Measurements from ENCODE around the gene LGMN. TPM values are rescaled to one million over a fixed set of nuclear protein-coding genes. Genes with fewer than 3 reads are reported as not detected.
"Not testable (repeated sequence)": the region's sequence is repeated elsewhere in the genome, so short reads cannot be mapped to it uniquely, and the experiment has no call there.

LGMN gene
- polyA plus RNA-seq, 3 donors, result 1.7 to 3.3 (median 2.9) TPM

DNA sequence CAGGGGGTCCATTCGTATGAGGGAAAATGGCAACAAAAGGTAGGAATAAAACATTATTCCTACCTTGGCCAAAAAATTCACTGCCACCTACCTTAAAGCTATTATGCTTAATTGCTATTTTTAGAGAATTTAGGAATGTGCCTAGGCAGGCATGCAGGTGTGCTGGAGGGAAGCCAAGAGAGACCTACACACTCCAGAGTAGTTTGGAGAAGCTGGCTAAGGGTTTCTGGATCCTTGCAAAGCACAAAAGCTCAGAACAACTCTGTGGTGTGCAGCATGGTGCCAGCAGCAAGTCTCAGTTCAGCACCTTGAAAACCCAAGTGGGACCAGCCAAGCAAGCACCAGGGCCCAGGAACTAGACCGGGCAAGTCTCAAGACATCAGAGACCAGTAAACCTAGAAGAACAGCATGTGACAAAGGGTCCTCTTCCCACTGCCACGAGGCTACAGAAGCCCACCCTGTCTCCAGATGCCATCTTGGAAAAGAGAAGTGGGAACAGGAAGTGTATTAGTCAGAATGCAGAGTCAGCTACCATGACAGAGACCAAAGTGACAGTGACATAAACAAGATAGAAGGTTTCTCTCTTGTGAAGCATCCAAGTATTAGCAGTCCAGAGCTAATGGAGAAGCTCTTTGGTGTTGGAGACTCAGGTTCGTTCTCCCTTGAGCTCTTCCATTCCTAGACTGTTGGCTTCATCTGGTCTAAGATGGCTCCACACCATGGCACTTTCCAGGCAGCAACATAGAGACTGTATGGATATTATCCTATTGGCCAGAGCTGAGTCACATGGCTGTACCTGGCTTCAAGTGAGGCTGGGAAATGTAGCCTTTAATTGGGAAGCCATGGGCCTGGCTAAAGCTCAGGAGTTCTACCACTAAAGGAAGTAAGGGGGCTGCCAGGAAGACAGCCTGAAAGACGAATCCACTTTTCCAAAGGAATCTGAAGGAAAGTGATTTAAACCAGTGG, 15.5 kb upstream of the LGMN start:
- H3K9ac ChIP-seq (ENCODE audit: insufficient read depth, low read length, poor library complexity, severe bottlenecking); intact Hi-C loops (cut with micrococcal nuclease); H3K79me2 ChIP-seq (ENCODE audit: insufficient read depth, low read length); H3K4me3 Mint-ChIP-seq; H3K4me2 ChIP-seq (replicated peaks; ENCODE audit: extremely low read depth, low read length, poor library complexity, severe bottlenecking); H3K36me3 Mint-ChIP-seq; H3K4me3 ChIP-seq (replicated peaks in 1 of 3; ENCODE audit: low read depth in 2 of 3, low read length in 3 of 3); H3K36me3 ChIP-seq (replicated peaks in 1 of 2; ENCODE audit: control insufficient read depth in 1 of 2, insufficient read depth in 2 of 2, low read length in 2 of 2); H2AFZ ChIP-seq (ENCODE audit: insufficient read depth, low read depth, low read length, poor library complexity, severe bottlenecking); H4K20me1 ChIP-seq (ENCODE audit: insufficient read depth, low read length); H3K27me3 ChIP-seq (ENCODE audit: control insufficient read depth in 2 of 2, insufficient read depth in 2 of 2, low read length in 2 of 2); H3K9me3 ChIP-seq (replicated peaks in 1 of 2; ENCODE audit: control insufficient read depth in 1 of 2, insufficient read depth in 1 of 2, low read length in 2 of 2): not testable (repeated sequence)
- H3K9me3 Mint-ChIP-seq, result peaks cover 0 to 11% (median 2%) of the 10 kb centered on the region in 7 donors
- H3K4me1 Mint-ChIP-seq, result peaks cover 19% of the 10 kb centered on the region
- H3K27ac Mint-ChIP-seq, result peak overlapping the region in 6 of 7 donors; percentile 42 to 80 (median 64)
- H3K27ac ChIP-seq (ENCODE audit: low read depth in 1 of 2, low read length in 2 of 2), result peak overlapping the region in 1 of 2 donors; percentile 45
- H3K27me3 Mint-ChIP-seq (ENCODE audit: low read depth in 3 of 3), result peaks cover 0 to 10% (median 5%) of the 10 kb centered on the region in 3 donors
- H3K4me1 ChIP-seq (ENCODE audit: control insufficient read depth in 1 of 2, insufficient read depth in 2 of 2, low read length in 2 of 2), result peaks cover 22 to 23% of the 10 kb centered on the region in 2 donors
- DNase-seq, result peak in 2 of 3 donors; percentile 48 to 59
- WGBS (ENCODE audit: insufficient coverage), result no CpG with 5 or more reads among the region's 5 CpGs

DNA sequence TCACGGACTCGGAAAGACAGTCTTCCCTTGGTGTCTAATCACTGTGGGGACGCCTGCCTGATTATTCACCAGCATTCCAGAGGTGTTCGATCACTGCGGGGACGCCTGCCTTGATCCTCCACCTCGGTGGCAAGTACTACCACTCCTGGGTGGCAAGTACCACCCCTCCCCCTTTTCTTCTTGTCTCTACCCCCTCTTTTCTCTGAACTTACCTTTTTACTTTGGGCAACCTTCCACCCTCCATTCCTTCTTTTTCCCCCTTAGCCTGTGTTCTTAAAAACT, 12.0 kb upstream of the LGMN start:
- Mint-ChIP-seq H3K27me3 (ENCODE audit: low read depth in 3 of 3) (peaks cover 0 to 8% (median 3%) of the 10 kb centered on the region in 3 donors), H3K36me3 (peaks cover 0 to 3% of the 10 kb centered on the region in 2 donors), H3K27ac (peak overlapping the region in 1 of 7 donors; percentile 1), H3K4me1 (peaks cover 9% of the 10 kb centered on the region), H3K9me3 (peaks cover 4 to 22% (median 15%) of the 10 kb centered on the region in 7 donors), H3K4me3 (no peak overlapping the region)
- Histone ChIP-seq H3K4me3 (replicated peaks in 1 of 3; ENCODE audit: low read depth in 2 of 3, low read length in 3 of 3) (no peak overlapping the region), H3K9ac (ENCODE audit: insufficient read depth, low read length, poor library complexity, severe bottlenecking) (no peak overlapping the region), H3K79me2 (ENCODE audit: insufficient read depth, low read length) (no peaks in the 10 kb centered on the region), H3K27ac (ENCODE audit: low read depth in 1 of 2, low read length in 2 of 2) (no peak overlapping the region), H3K9me3 (replicated peaks in 1 of 2; ENCODE audit: control insufficient read depth in 1 of 2, insufficient read depth in 1 of 2, low read length in 2 of 2) (peaks cover 0 to 8% of the 10 kb centered on the region in 2 donors), H3K36me3 (replicated peaks in 1 of 2; ENCODE audit: control insufficient read depth in 1 of 2, insufficient read depth in 2 of 2, low read length in 2 of 2) (no peaks in the 10 kb centered on the region), H3K4me1 (ENCODE audit: control insufficient read depth in 1 of 2, insufficient read depth in 2 of 2, low read length in 2 of 2) (peaks cover 12 to 13% of the 10 kb centered on the region in 2 donors), H3K4me2 (replicated peaks; ENCODE audit: extremely low read depth, low read length, poor library complexity, severe bottlenecking) (no peak overlapping the region), H3K27me3 (ENCODE audit: control insufficient read depth in 2 of 2, insufficient read depth in 2 of 2, low read length in 2 of 2) (no peaks in the 10 kb centered on the region), H2AFZ (ENCODE audit: insufficient read depth, low read depth, low read length, poor library complexity, severe bottlenecking) (no peak overlapping the region), H4K20me1 (ENCODE audit: insufficient read depth, low read length) (no peaks in the 10 kb centered on the region)
- WGBS (ENCODE audit: insufficient coverage), result 95% methylated on average over 7 of the region's 7 CpGs
- intact Hi-C loops (cut with micrococcal nuclease), result no loop called here
- DNase-seq, result no peak
- TF ChIP-seq, protein P1, sequence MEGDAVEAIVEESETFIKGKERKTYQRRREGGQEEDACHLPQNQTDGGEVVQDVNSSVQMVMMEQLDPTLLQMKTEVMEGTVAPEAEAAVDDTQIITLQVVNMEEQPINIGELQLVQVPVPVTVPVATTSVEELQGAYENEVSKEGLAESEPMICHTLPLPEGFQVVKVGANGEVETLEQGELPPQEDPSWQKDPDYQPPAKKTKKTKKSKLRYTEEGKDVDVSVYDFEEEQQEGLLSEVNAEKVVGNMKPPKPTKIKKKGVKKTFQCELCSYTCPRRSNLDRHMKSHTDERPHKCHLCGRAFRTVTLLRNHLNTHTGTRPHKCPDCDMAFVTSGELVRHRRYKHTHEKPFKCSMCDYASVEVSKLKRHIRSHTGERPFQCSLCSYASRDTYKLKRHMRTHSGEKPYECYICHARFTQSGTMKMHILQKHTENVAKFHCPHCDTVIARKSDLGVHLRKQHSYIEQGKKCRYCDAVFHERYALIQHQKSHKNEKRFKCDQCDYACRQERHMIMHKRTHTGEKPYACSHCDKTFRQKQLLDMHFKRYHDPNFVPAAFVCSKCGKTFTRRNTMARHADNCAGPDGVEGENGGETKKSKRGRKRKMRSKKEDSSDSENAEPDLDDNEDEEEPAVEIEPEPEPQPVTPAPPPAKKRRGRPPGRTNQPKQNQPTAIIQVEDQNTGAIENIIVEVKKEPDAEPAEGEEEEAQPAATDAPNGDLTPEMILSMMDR (IDR thresholded peaks at IDR 0.05), result no peak
